SJSA1 (cell line): ENCODE measurements around the gene KCNJ9. TPM values are rescaled to one million over a fixed set of nuclear protein-coding genes. Genes with fewer than 3 reads are reported as not detected.

ENCODE experiments used
- DNase-seq, 2 experiments: peaks; one replicate each; pipeline ENCODE4 v3.0.0-alpha.2; 2015 to 2020; ENCODE audit warnings: low spot score in 2 of 2, low read depth in 1 of 2
- H3K27ac ChIP-seq: fragments of 250-450 bp; sonication (Bioruptor Pico); 2 replicates; pipeline ENCODE4 v1.5.1; 2020; ENCODE audit warnings: mild to moderate bottlenecking, moderate library complexity
- H3K27me3 ChIP-seq: fragments of 250-450 bp; sonication (Bioruptor Pico); replicated peaks from 2 replicates; pipeline ENCODE4 v1.5.1; 2020; ENCODE audit warnings: mild to moderate bottlenecking, moderate library complexity
- H3K36me3 ChIP-seq: fragments of 250-450 bp; sonication (Bioruptor Pico); 2 replicates; pipeline ENCODE4 v1.5.1; 2020; ENCODE audit warnings: mild to moderate bottlenecking
- H3K4me1 ChIP-seq: fragments of 250-450 bp; sonication (Bioruptor Pico); replicated peaks from 2 replicates; pipeline ENCODE4 v1.6.1; 2021; ENCODE audit warnings: mild to moderate bottlenecking
- H3K4me3 ChIP-seq: fragments of 250-450 bp; sonication (Bioruptor Pico); 2 replicates; pipeline ENCODE4 v1.5.1; 2020; ENCODE audit warnings: mild to moderate bottlenecking
- H3K9me3 ChIP-seq: fragments of 250-450 bp; sonication (Bioruptor Pico); replicated peaks from 2 replicates; pipeline ENCODE4 v1.5.1; 2020; ENCODE audit warnings: mild to moderate bottlenecking
- total RNA-seq: library from RNA; depleted of rRNA; stranded (reverse); fragments of >200 nt; shearing (Covaris generic); gene quantifications from 2 replicates; pipeline ENCODE4 v1.2.3, GENCODE V29; 2014

Gene KCNJ9
- total RNA-seq, 1 experiment from 2014 or later: not detected

DNA sequence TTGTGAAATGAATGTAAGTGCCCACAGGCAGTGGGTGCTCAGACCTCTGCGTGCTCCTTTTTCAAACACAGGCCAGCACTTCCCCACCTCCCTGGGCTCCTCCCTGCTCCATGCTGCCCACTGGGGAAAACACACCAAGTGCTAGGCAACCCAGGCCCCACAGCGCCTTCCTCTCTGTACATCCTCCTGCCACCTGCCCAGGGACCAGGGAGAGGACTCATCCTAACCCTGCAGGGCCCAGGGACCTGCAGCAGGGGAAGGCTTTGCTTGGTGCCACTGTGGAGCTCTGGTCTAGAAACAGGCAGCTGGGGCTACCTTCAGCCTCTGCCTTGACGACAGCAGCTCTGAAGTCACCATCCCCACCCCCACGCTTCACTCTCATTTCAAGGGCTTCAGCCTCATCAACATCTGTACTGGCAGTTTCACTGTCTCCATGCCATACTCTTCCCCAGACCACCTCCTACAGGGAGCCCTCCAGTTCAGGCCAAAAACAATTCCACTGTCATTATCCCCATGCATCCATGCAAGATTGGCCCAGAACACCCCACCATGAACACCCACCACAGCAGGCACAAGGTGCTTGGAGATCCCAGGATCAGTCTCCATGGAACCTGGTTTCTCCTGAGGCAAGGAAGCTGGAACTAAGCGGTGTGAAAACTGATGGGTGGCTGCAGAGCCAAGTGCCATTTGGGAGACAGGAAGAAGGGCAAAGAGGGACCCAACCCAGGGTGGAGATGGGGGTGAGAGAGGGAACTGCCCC is 16.0 kb downstream of the KCNJ9 start:
- Histone ChIP-seq H3K27ac (no peak overlapping the region), H3K4me3 (no peak overlapping the region), H3K9me3 (no peaks in the 10 kb centered on the region), H3K4me1 (peaks cover 30% of the 10 kb centered on the region), H3K27me3 (no peaks in the 10 kb centered on the region), H3K36me3 (no peaks in the 10 kb centered on the region)
- no peak for DNase-seq

DNA sequence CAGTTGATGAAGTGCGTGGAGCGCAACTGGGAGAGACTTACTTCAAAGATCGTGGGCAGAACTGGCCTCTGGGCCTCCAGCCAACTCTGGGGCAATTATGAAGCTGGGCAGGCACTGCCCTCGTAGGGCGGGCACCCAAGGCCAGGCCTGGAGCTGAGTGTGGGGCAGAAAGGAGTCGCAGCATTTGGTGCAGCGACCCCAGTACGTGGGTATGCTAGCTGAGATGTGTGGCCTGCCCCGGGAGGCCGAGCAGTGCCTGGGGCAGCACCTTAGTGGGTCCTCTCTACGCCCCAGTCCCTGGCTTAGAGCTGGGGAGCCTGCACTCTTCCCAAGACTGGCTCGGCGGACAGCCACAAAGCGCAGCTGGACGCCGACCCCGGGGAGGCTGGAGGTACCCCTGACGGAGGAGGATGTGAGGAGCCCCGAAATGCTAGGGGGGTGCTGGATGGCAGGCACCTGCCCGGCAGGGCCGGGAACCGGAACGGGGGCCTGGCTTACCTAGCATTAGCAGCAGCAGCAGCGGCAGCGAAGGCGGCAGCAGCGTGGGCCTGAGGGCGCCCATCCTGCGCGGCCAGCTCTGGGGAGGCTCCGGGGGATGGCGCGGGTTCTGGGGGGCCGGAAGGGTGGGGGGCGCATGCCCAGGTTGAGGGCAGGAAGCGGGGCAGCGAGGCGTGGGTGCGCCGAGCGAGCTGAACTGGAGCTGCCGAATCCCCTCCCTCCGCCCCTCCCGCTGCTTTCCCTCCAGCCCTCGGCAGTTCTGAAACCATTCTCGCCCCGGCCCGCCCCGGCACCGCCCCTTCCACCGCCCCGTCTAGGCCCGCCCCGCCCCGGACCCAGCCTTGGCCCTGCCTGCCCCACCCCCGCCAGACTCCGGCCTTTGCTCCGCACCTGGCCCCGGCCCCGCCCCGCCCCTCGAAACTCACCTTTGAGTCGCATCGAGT is 16.8 kb downstream of the KCNJ9 start, which contains the start of gene IGSF8:
Gene IGSF8, minus strand, starts transcription at position 709 of the 941 bp plus-strand sequence. Its CDS starts 147 bp downstream, at position 562.
- Histone ChIP-seq H3K27ac (no peak within 1 kb of the TSS), H3K9me3 (no peaks in the 10 kb centered on the region), H3K4me3 (peak within 1 kb of the TSS; percentile 51), H3K4me1 (peaks cover 38% of the 10 kb centered on the region), H3K27me3 (no peaks in the 10 kb centered on the region), H3K36me3 (no peaks in the 10 kb centered on the region)
- peak; percentile 25 to 87 for DNase-seq

DNA sequence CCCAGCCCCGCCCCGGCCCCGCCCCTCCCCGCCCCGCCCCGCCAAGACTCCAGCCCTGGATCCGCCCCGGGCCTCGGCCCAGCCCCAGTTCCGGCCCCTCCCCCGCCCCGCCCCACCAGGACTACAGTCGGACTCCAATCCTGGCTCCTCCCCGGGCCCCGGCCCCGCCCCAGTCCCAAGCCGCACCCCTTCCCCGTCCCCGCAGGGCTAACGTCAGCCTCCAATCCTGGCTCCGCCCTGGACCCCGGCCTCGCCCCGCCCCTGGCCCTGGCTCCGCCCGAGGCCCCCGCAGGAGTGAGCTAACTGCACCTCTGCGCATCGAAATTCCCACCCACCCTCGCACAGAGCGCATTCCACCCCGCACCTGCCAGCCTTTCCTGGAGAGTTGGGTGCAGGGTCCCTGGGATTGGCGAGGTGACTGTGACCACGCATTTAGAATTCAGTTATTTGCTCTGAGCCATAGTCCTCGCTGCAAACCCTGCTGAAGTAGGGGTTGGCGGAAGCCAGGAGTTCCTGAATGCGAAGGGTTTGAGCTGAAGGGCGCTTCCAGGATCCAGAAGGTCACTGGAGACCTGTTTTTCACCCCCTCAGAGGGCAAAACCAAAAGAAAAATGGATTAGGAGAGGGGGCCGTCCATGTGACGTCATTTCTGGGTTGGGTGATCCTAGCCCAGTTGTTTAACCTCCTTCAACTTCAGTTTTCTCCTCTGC is 17.7 kb downstream of the KCNJ9 start:
- peak; percentile 48 to 97 for DNase-seq
- H3K27ac ChIP-seq: no peak overlapping the region
- no peaks in the 10 kb centered on the region for H3K9me3 ChIP-seq
- H3K36me3 ChIP-seq: no peaks in the 10 kb centered on the region
- peak overlapping the region; percentile 18 for H3K4me3 ChIP-seq
- peaks cover 47% of the 10 kb centered on the region for H3K4me1 ChIP-seq
- no peaks in the 10 kb centered on the region for H3K27me3 ChIP-seq

DNA sequence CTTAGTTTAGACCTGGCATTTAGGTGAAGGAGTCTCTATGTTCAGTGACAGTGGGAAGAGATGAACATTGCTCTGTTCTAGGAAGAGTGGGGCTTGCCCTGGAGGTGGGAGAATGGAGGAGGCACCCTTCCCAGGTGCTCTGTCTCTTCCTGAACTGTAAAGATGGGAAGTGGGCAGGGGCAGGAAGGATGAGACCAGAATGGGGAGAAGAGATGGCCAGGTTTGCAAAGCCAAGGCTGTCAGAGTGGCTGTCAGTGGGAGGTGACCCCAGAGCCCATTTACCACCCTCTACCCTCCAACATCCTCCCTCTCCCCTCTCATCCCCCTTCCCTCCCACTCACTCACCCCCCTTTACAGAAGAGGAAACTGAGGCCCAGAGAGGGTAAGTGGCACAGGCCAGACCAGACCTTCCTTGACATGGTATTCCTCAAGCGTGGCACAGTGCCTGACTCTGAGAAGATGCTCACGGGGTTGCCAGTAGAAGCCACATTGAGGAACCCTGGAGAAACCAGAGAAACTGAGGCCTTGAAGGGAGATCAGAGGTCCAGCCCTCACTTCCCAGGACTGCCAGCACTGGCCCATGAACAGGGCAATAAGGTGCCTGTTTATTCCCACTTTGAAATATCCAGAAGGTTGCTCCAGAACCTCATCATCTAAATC is 18.5 kb downstream of the KCNJ9 start:
- Histone ChIP-seq H3K4me1 (peaks cover 54% of the 10 kb centered on the region), H3K27me3 (no peaks in the 10 kb centered on the region), H3K36me3 (no peaks in the 10 kb centered on the region), H3K9me3 (no peaks in the 10 kb centered on the region), H3K27ac (no peak overlapping the region), H3K4me3 (no peak overlapping the region)
- no peak for DNase-seq

DNA sequence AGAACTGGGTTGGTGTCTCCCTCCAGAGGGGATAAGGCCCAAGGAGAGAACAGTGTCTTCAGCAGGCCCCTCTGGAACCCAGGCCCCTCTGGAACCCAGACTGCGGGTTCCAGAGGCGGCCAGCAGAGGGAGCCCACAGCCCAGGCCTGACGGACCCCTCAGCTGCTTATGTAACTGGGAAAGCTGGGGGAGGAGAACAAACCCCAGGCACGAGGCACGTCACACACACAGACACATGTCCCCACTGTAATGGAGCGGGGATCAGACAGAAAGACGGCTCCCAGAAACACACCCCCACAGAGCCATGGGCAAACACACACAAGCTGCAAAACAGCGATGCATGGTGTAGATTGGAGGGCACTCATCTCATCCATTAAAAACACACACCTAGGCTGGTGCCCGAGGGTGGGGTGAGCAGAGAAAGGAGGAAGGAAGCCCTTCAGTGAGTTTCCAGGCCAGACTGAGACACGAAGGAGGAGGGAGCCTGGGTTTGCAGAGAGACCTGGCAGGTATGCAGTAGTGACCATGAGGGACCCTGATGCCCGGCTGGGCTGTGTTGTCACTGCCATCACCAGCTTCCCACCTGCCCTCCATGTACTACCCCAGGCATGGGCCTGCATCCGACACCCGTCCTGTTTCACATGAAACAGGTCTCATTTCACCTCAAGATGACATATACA is 19.8 kb downstream of the KCNJ9 start:
- Histone ChIP-seq H3K4me3 (no peak overlapping the region), H3K27ac (peak overlapping the region; percentile 11)
- peak; percentile 82 to 83 for DNase-seq

DNA sequence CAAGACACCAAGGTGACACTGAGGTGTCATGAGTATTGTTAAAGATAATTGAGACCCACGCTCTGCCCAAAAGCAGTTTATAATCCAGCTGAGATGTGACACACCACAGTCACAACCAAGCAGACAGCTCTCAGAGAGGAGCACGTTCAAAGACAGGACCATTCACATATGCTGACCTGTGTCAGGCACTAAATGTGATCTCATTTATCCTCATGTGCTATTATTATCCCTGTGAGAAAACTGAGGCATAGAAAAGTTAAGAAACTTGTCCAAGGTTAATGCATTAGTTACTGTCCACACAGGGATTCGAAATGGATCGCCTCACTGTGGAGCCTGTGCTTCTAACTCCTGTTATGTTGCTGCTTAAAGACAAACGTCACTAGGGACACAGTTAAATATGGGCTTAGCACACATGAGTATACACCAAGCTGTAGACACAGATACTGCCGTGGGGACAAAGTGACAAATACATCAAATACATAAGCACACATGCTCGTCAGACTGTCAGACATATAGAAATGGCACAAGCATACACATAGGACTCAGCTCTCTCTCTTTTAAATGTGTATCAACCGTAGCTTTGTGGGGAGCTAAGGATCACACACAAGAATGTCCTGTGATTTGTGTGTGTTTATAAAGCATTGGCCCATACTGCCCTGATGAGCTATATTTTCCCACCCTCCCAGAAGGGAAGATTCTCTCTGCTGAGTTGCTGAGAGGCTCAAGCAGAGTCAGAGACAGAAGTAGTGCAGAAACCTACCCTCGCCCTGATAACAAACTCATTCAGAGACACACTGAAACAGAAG is 20.6 kb downstream of the KCNJ9 start:
- Histone ChIP-seq H3K4me3 (no peak overlapping the region), H3K27ac (peak overlapping the region; percentile 11), H3K27me3 (no peaks in the 10 kb centered on the region), H3K9me3 (no peaks in the 10 kb centered on the region), H3K36me3 (no peaks in the 10 kb centered on the region), H3K4me1 (peaks cover 54% of the 10 kb centered on the region)
- DNase-seq: peak in 1 of 2 experiments; percentile 57

More for the DNA sequence above, 19.8 kb downstream of the KCNJ9 start:
- H3K27me3 ChIP-seq: no peaks in the 10 kb centered on the region
- no peaks in the 10 kb centered on the region for H3K9me3 ChIP-seq
- peaks cover 54% of the 10 kb centered on the region for H3K4me1 ChIP-seq
- H3K36me3 ChIP-seq: no peaks in the 10 kb centered on the region

DNA sequence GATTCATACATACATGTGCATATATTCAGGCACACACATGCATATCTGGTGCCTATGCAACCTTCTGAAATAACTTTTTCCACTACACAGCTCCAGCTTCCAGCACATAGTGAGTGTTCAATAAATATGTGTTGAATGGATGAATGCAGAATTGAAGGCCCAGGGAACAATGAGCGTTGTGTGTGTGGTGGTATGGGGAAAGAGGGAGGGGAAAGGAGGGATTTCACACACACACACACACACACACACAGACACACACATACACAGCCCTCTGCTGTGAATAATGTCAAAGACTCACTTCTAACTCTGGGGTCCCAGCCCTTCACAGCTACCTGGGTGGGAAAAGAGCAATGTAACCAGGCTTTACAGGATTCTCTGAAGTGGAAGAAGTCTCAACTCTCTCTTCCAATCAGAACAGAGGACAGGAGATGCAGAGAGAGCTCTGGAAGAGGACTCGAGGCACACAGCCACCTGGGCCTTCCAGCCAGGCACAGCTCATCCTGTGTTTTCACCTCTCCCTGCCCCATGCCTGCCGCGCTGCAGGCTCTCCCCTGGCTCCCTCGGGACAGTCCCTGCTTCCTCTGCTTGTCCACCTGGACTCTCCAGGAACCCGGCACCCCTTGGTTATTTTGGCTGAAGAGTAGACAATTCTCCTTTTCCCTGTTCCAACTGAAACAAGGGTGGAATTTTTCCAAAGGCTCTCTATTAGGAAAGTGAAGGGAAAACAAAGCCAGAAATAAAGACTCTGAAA is 22.5 kb downstream of the KCNJ9 start:
- no peaks in the 10 kb centered on the region for H3K27me3 ChIP-seq
- H3K27ac ChIP-seq: no peak overlapping the region
- DNase-seq: no peak
- H3K4me1 ChIP-seq: peaks cover 50% of the 10 kb centered on the region
- H3K36me3 ChIP-seq: no peaks in the 10 kb centered on the region
- H3K4me3 ChIP-seq: no peak overlapping the region
- no peaks in the 10 kb centered on the region for H3K9me3 ChIP-seq

DNA sequence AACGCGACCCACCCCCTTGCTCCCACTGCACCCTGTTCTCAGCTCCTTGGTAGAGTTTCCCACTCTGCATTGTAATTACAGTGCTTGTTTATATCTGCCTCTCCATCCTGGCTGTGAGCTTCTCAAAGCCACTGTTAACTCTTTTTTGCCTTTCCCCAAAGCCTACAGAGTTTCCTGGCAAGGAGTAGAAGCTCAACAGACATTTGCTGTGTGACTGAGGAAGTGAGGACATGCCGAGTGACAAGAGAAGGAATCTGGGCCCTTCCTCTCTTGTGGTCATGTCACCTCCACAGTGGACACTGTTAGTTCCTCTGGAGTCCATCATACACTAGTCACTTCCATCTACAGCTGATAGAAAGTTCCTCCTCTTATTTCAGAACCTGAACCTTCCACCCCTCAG is 23.1 kb downstream of the KCNJ9 start:
- Histone ChIP-seq H3K27me3 (no peaks in the 10 kb centered on the region), H3K4me3 (no peak overlapping the region), H3K27ac (no peak overlapping the region), H3K9me3 (no peaks in the 10 kb centered on the region), H3K36me3 (no peaks in the 10 kb centered on the region), H3K4me1 (peaks cover 51% of the 10 kb centered on the region)
- DNase-seq: no peak

DNA sequence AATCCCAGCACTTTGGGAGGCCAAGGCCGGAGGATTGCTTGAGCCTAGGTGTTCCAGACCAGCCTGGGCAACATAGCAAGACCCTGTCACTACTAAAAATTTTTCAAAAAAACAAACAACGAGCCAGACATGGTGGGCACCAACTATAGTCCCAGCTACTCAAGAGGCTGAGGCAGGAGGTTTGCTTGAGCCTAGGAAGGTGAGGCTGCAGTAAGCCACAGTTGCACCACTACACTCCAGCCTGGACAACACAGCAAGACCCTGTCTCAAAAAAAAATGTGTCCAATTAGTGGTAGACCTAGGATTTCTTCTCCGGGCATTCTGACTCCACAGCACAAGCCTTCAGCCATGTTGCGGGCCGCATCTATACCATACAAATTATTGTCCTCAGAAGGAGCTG is 23.8 kb downstream of the KCNJ9 start:
- no peak overlapping the region for H3K27ac ChIP-seq

DNA sequence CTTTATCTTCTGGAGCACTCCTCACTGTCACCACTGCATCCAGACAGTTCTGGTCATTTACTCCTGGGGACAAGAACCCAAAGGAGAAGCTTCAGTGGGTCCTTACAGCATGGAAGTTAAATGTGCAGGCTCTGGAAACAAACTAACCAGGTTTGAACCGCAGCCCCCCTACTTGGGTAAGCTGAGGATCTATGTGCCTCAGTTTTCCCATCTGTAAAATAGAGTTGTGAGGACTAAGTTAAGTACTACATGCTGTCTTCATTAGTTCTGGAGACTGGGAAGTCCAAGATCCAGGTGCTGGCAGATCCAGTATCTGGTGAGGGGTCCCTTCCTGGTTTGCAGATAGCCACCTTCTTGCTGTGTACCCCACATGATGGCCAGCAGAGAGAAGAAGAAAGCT is 26.2 kb downstream of the KCNJ9 start:
- H3K36me3 ChIP-seq: no peaks in the 10 kb centered on the region
- H3K27me3 ChIP-seq: no peaks in the 10 kb centered on the region
- H3K4me3 ChIP-seq: no peak overlapping the region
- H3K9me3 ChIP-seq: no peaks in the 10 kb centered on the region
- H3K27ac ChIP-seq: no peak overlapping the region
- peaks cover 36% of the 10 kb centered on the region for H3K4me1 ChIP-seq
- DNase-seq: no peak

More for the DNA sequence above, 23.8 kb downstream of the KCNJ9 start:
- H3K9me3 ChIP-seq: no peaks in the 10 kb centered on the region
- H3K4me1 ChIP-seq: peaks cover 54% of the 10 kb centered on the region
- no peaks in the 10 kb centered on the region for H3K36me3 ChIP-seq
- no peaks in the 10 kb centered on the region for H3K27me3 ChIP-seq
- H3K4me3 ChIP-seq: no peak overlapping the region
- no peak for DNase-seq

DNA sequence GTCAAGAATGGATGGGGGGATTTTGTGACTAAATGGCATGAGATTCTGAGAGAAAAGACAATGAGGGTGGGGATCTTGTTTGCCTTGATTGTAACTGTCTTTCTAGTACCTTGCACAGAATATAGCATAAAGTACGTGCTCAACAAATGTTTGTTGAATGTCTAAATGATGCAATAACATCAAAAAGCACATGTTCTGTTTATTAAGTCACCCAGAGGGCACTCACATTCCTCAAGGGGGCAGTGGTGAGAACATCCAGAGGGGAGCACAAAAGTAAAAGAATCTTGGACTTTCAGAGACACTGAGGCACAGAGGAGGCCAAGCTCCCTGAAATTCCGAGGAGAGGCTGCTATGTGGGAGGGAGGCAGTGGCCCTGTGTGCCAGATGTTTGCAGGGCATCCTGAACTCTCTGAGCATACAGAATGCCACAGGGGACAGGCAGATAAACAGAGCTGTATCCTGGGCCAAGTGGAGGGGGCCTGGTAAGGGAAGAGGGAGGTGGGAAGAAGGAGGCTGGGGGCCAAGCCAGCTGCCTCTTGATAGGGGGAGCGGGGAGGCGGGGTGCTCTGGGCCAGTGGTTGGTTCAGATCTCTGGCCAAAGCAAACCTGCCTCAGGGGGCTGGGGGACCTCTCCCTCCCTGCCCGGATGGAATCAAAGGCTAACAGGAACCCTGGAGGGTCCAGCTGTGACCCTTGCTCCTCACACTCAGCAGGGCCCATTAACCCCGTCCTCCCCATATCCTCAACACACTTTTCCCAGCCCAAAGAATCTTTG is 27.7 kb downstream of the KCNJ9 start:
- H3K4me3 ChIP-seq: no peak overlapping the region
- peaks cover 21% of the 10 kb centered on the region for H3K4me1 ChIP-seq
- no peaks in the 10 kb centered on the region for H3K9me3 ChIP-seq
- peak in 1 of 2 experiments; percentile 38 for DNase-seq
- no peaks in the 10 kb centered on the region for H3K36me3 ChIP-seq
- no peak overlapping the region for H3K27ac ChIP-seq
- no peaks in the 10 kb centered on the region for H3K27me3 ChIP-seq
